Loucy (cell line): ENCODE data around the gene SPAST.
"Not testable (repeated sequence)": the region's sequence is repeated elsewhere in the genome, so short reads cannot be mapped to it uniquely, and the experiment has no call there.

Experiments used
- H2AFZ ChIP-seq: fragments of 200-600 bp; sonication (generic); 2 replicates; pipeline ENCODE4 v1.6.0; 2016; ENCODE audit warnings: antibody characterized with exemption, mild to moderate bottlenecking, low read length, moderate library complexity
- H3F3A ChIP-seq: fragments of 200-600 bp; 2 replicates; pipeline ENCODE4 v1.6.0; 2016; ENCODE audit warnings: antibody characterized with exemption, low read depth, mild to moderate bottlenecking
- H3K27me3 ChIP-seq: fragments of 200-600 bp; sonication (generic); 2 replicates; pipeline ENCODE4 v1.6.1; 2014; ENCODE audit warnings: low read length, mild to moderate bottlenecking; ENCODE audit not compliant: insufficient read depth, poor library complexity, severe bottlenecking
- H3K36me3 ChIP-seq: fragments of 200-600 bp; sonication (generic); 2 replicates; pipeline ENCODE4 v1.6.1; 2016; ENCODE audit warnings: low read length; ENCODE audit not compliant: insufficient read depth
- H3K4me1 ChIP-seq: fragments of 200-600 bp; sonication (generic); 2 replicates; pipeline ENCODE4 v1.5.1; 2014; ENCODE audit warnings: low read length, mild to moderate bottlenecking; ENCODE audit not compliant: insufficient read depth, poor library complexity, severe bottlenecking
- H3K4me2 ChIP-seq: fragments of 200-600 bp; sonication (generic); 2 replicates; pipeline ENCODE4 v1.6.0; 2014; ENCODE audit warnings: antibody characterized with exemption, low read length, low read depth, mild to moderate bottlenecking; ENCODE audit not compliant: poor library complexity, severe bottlenecking
- H3K4me3 ChIP-seq: fragments of 200-600 bp; sonication (generic); 2 replicates; pipeline ENCODE4 v1.5.1; 2014; ENCODE audit warnings: low read length, mild to moderate bottlenecking, mixed read lengths; ENCODE audit not compliant: poor library complexity, severe bottlenecking
- H3K79me2 ChIP-seq: fragments of 200-600 bp; sonication (generic); 2 replicates; pipeline ENCODE4 v1.6.1; 2014; ENCODE audit warnings: low read length; ENCODE audit not compliant: insufficient read depth
- H3K9ac ChIP-seq: fragments of 200-600 bp; sonication (generic); 2 replicates; pipeline ENCODE4 v1.6.0; 2014; ENCODE audit warnings: mild to moderate bottlenecking, low read depth, low read length, moderate library complexity; ENCODE audit not compliant: poor library complexity, severe bottlenecking
- H3K9me2 ChIP-seq: fragments of 200-600 bp; sonication (generic); replicated peaks from 2 replicates; pipeline ENCODE4 v1.6.1; 2016; ENCODE audit warnings: low read depth, low read length, mixed read lengths
- H3K9me3 ChIP-seq: fragments of 200-600 bp; sonication (generic); 2 replicates; pipeline ENCODE4 v1.6.1; 2014; ENCODE audit warnings: mild to moderate bottlenecking, antibody characterized with exemption, low read length, low read depth; ENCODE audit not compliant: insufficient read depth
- H4K20me1 ChIP-seq: fragments of 200-600 bp; sonication (generic); 2 replicates; pipeline ENCODE4 v1.6.0; 2014; ENCODE audit warnings: antibody characterized with exemption, low read length, mild to moderate bottlenecking; ENCODE audit not compliant: insufficient read depth, poor library complexity, severe bottlenecking
- EZH2phosphoT487 ChIP-seq: fragments of 200-600 bp; IDR thresholded peaks from 2 replicates; pipeline ENCODE4 v1.6.1; 2018; ENCODE audit warnings: antibody characterized with exemption, mild to moderate bottlenecking, moderate library complexity, borderline replicate concordance
- TF ChIP-seq, protein P1 (sequence below): fragments of 200-600 bp; sonication (generic); conservative IDR thresholded peaks from 2 replicates; pipeline ENCODE4 v1.5.1; 2014; ENCODE audit warnings: mild to moderate bottlenecking, antibody characterized with exemption, low read length

The SPAST gene

DNA sequence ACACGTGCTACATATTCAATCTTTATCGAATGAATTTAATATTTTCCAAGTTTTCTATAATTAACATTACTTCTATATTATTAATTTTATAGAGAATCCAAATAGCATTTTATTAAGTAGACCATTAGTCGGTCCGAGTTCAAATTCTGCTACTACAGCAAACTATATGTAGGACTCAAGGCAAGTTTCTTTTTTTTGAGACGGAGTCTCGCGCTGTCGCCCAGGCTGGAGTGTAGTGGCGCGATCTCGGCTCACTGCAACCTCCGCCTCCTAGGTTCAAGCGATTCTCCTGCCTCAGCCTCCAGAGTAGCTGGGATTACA lies 101.6 kb downstream of the SPAST start:
- Histone ChIP-seq H2AFZ (peak overlapping the region; percentile 96), H3K4me1 (peaks cover 20% of the 10 kb centered on the region), H3K4me3 (peak overlapping the region; percentile 80), H3K79me2 (peaks cover 34% of the 10 kb centered on the region), H3K9ac (peak overlapping the region; percentile 80), H3K4me2 (peak overlapping the region; percentile 95)
- not testable (repeated sequence) for H3K36me3 ChIP-seq, H3K27me3 ChIP-seq, H3F3A ChIP-seq, H3K9me3 ChIP-seq, H4K20me1 ChIP-seq, H3K9me2 ChIP-seq

DNA sequence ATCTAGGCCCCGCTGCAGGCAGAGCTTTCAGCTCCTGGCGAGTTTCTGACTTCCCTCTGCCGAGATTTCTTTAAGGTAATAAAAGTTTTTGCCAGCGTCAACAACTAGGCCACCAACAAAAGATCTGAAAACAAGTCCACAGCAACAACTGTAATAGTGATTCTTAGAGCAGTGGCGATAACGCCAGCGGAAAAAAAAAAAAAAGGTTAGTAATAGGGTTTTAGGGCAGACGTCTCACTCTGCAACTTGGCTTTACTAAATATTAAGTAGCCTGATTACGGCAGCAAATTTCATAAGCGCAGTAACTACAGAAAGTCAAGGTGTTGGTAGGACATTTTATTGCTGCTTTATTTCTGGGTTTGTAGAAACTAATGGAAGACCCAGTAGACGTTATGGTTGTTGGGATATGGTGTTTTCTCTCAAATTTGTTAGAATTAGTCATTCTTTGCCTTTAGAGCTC lies 102.8 kb downstream of the SPAST start:
- H2AFZ ChIP-seq: peak overlapping the region; percentile 66
- H3K79me2 ChIP-seq: peaks cover 34% of the 10 kb centered on the region
- peak overlapping the region; percentile 95 for H3K4me2 ChIP-seq
- no peaks in the 10 kb centered on the region for H3K36me3 ChIP-seq
- no peaks in the 10 kb centered on the region for H3K9me2 ChIP-seq
- H3K9ac ChIP-seq: peak overlapping the region; percentile 80
- H3K4me1 ChIP-seq: peaks cover 20% of the 10 kb centered on the region
- H3F3A ChIP-seq: no peaks in the 10 kb centered on the region
- TF ChIP-seq, protein P1, sequence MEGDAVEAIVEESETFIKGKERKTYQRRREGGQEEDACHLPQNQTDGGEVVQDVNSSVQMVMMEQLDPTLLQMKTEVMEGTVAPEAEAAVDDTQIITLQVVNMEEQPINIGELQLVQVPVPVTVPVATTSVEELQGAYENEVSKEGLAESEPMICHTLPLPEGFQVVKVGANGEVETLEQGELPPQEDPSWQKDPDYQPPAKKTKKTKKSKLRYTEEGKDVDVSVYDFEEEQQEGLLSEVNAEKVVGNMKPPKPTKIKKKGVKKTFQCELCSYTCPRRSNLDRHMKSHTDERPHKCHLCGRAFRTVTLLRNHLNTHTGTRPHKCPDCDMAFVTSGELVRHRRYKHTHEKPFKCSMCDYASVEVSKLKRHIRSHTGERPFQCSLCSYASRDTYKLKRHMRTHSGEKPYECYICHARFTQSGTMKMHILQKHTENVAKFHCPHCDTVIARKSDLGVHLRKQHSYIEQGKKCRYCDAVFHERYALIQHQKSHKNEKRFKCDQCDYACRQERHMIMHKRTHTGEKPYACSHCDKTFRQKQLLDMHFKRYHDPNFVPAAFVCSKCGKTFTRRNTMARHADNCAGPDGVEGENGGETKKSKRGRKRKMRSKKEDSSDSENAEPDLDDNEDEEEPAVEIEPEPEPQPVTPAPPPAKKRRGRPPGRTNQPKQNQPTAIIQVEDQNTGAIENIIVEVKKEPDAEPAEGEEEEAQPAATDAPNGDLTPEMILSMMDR: no peak
- TF ChIP-seq EZH2phosphoT487: no peak
- no peaks in the 10 kb centered on the region for H3K27me3 ChIP-seq
- H3K9me3 ChIP-seq: no peaks in the 10 kb centered on the region
- no peaks in the 10 kb centered on the region for H4K20me1 ChIP-seq
- H3K4me3 ChIP-seq: peak overlapping the region; percentile 80

DNA sequence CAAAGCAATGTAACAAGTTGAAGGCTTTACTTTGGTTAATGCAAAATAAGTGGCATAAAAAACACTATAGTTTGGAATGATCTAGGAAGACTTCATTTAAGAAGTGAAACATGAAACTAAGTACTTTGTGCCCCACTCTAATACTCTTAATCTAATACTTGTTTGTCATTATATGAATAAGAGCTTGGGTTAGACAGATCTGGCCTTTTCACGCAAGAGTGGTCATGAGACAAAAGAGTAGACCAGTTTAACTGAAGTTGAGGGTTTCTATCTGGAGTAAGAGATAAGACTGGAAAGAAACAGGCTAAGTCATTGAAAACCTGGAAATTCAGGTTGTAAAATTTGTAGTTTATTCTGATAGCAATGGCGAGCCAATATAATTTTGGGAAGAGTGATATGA lies 105.2 kb downstream of the SPAST start:
- Histone ChIP-seq H3K4me1 (peaks cover 20% of the 10 kb centered on the region), H3K27me3 (no peaks in the 10 kb centered on the region), H2AFZ (no peak overlapping the region), H3F3A (no peaks in the 10 kb centered on the region), H4K20me1 (no peaks in the 10 kb centered on the region), H3K79me2 (peaks cover 34% of the 10 kb centered on the region), H3K36me3 (no peaks in the 10 kb centered on the region), H3K9me3 (no peaks in the 10 kb centered on the region), H3K9ac (no peak overlapping the region), H3K9me2 (no peaks in the 10 kb centered on the region), H3K4me3 (no peak overlapping the region), H3K4me2 (no peak overlapping the region)
- no peak for TF ChIP-seq EZH2phosphoT487
- TF ChIP-seq, protein P1: no peak

DNA sequence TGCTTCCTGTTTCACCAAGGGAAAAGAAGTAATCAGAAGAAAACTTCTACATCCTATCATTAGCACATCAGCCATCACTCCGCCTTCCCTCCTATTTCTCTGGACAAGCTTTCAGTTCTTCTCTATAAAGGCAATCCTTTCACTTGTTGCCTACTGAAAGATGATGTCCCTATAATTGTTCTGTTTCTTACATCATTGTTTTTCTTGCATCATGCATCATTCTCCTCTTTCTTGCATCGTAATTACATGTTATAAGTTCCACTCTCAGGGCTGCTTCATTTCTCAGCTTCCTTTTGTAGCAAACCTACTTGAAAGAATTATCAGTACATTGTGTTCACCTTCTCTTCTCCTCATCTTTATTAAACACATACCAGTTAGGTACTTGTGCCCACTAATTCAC lies 109.5 kb downstream of the SPAST start:
- Histone ChIP-seq H3K4me1 (peaks cover under 1% of the 10 kb centered on the region), H3F3A (no peaks in the 10 kb centered on the region), H3K27me3 (no peaks in the 10 kb centered on the region), H4K20me1 (no peaks in the 10 kb centered on the region), H3K4me2 (no peak overlapping the region), H3K79me2 (peaks cover 2% of the 10 kb centered on the region; the same call in 1 of the 2 replicates), H3K36me3 (peaks cover 9% of the 10 kb centered on the region; the same call in 1 of the 2 replicates), H3K4me3 (no peak overlapping the region), H3K9ac (no peak overlapping the region), H2AFZ (no peak overlapping the region), H3K9me3 (no peaks in the 10 kb centered on the region), H3K9me2 (no peaks in the 10 kb centered on the region)
- no peak for TF ChIP-seq EZH2phosphoT487
- TF ChIP-seq, protein P1: no peak
